GM12801 (cell line): ENCODE results near the gene TSR3.

ENCODE experiments used
- TF ChIP-seq, protein P1 (sequence below): IDR thresholded peaks from one replicate; pipeline ENCODE4 v1.5.1; 2011; ENCODE audit warnings: control low read depth; ENCODE audit not compliant: insufficient read length; ENCODE audit errors: extremely low read depth

The TSR3 gene

DNA sequence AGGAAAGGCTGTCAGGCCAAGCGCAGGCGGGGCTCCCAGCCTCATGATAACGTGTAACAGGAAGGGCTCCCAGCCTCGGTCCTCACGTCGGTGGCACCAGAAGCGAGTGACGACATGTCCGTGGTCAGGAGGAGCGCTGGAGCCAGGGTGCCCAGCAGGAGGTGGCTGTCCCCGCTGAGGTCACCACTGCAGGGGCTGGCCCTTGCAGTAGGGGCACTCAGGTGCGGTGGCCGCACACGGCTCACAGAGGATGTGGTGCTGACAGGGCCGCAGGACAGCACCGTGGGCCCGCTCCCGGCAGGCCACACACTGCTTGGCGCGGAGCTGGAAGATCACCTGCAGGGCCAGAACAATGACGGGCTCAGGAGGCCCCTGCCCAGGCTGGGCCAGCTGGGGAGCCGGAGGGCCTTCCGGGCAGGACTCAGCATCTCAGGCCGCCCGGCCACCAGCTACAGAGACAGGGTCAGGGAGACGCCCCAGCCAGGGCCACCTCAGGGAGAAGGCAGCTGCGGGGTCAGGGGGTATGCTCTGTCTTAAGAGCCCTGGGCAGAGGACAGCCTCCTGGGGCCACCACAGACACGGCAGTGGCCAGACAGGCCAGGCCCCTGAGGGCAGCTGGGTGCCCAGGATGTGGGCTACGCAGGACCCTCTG, 14.5 kb upstream of the TSR3 start:
- TF ChIP-seq, protein P1, sequence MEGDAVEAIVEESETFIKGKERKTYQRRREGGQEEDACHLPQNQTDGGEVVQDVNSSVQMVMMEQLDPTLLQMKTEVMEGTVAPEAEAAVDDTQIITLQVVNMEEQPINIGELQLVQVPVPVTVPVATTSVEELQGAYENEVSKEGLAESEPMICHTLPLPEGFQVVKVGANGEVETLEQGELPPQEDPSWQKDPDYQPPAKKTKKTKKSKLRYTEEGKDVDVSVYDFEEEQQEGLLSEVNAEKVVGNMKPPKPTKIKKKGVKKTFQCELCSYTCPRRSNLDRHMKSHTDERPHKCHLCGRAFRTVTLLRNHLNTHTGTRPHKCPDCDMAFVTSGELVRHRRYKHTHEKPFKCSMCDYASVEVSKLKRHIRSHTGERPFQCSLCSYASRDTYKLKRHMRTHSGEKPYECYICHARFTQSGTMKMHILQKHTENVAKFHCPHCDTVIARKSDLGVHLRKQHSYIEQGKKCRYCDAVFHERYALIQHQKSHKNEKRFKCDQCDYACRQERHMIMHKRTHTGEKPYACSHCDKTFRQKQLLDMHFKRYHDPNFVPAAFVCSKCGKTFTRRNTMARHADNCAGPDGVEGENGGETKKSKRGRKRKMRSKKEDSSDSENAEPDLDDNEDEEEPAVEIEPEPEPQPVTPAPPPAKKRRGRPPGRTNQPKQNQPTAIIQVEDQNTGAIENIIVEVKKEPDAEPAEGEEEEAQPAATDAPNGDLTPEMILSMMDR = no peak

DNA sequence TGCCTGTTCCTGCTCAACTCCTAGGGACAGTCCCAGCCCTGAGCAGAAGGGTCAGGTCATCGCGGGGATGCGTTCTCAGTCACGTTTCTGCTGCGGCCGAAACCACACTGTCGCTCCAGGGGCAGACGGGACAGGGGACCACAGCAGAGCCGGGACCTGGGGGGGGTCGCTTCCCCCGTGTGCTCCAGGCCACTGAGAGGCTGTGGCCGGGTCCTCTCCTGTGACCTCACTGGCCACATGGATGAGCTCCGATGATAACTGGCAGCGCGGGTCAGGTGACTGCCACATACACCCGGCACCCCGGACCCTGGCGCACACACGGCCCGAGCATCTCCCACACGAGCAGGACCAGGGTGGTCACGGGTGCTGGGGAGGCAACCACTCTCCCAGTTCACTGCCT, 12.8 kb upstream of the TSR3 start:
- TF ChIP-seq, protein P1 = no peak

DNA sequence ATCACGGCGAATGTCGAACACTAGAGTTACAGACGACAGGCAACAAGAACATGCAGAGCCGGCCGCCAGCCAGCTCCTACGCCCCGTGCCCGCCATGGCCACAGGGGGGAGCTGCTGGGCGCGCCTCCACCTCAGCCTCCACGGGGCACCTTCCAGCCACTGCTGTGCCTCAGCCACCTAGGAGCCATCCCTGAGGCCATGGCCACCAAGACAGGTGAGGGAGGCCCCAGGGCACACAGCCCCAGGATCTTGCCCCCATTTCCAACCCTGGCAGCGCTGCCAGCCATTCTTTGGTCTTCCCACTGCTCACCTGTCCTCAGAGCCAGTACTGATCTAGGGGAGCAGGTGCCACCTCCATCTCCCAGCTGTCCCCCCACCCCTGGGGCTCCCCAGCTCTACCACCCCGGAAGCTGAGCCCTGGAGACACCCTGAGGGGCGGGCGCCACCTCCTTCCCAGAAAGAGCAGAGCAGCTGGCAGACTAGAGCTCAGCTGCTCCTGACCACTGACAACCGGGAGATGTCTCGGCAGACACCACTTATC, 11.9 kb upstream of the TSR3 start:
- TF ChIP-seq, protein P1 = no peak

DNA sequence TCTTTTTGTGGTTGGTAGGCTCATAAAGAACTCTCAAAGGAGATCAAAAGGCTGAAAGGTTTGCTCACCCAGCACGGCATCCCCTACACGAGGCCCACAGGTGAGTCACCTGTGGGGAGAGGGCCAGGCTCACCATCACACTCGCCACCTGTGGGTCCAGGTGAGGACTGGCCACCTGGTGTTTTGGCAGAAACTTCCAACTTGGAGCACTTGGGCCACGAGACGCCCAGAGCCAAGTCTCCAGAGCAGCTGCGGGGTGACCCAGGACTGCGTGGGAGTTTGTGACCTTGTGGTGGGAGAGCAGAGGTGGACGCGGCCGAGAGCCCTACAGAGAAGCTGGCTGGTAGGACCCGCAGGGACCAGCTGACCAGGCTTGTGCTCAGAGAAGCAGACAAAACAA, 11.1 kb upstream of the TSR3 start:
- TF ChIP-seq, protein P1 = no peak

DNA sequence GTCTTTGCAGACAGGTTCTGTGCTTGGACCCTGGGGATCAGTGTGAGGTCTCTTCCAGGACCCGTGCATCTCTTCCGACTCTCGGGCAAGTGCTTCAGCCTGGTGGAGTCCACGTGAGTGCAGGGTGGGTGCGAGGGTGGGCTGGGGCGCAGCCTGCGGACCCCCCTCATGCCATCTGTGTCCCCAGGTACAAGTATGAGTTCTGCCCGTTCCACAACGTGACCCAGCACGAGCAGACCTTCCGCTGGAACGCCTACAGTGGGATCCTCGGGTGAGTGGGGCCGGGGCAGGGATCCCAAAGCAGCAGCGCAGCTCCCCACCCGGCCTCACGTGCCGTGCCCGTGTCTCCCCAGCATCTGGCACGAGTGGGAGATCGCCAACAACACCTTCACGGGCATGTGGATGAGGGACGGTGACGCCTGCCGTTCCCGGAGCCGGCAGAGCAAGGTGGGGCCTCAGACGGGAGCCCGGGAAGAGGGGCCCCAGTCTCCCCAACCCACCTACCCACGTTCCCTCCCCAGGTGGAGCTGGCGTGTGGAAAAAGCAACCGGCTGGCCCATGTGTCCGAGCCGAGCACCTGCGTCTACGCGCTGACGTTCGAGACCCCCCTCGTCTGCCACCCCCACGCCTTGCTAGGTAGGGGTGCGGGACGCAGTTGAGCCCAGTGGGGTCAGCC, 10.1 kb upstream of the TSR3 start:
- TF ChIP-seq, protein P1 = no peak

DNA sequence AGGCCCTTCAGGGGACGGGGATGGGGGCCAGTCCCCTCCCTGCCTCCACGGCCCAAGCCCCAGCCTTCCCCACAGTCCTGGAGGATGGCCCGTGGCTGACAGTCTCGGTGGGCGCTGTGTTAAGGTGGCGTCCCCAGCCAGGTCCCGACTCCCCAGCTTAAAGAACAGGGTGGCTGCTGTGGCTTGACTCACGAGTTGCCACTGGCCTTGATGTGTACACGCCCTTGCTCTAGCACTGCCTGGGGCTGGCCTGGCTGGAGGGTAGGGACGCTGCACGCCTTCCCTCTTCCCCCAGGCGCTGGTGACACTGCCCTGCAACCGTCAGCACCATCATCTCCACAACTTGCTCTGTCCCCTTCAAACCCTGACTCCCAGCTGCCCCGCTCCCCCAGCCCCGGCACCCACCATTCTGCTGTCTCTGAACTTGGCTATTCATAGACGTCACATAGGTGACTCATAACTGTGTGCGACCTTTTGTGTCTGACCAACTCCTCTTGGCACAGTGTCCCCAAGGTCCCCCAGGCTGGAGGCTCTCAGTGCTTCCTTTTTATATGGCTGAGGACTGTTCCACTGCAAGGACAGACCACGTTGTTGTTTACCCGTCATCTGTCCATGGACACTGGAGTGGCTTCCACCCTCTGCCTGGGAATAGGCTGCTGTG, 6.4 kb upstream of the TSR3 start:
- TF ChIP-seq, protein P1 = no peak
